ENCODE data around the gene LRRTM4. TPM values are rescaled to one million over a fixed set of nuclear protein-coding genes. Genes with fewer than 3 reads are reported as not detected.

The LRRTM4 gene
- total RNA-seq, 2 experiments from 2014 or later = not detected

GRCh38 chr2:76953733-76954347 lies 568.3 kb downstream of the LRRTM4 start:
- ChIA-PET POLR2A (no interaction called here), CTCF (interaction anchor here (0.7 to 1.2 kb wide), 2 partner anchors 30 to 133 kb away, joined by 3 to 4 read pairs; no protein-coding TSS in a partner anchor)
- Mint-ChIP-seq H3K4me1 (no peaks in the 10 kb centered on the region), H3K27me3 (no peaks in the 10 kb centered on the region), H3K9me3 (ENCODE audit: low read depth) (peaks cover 11% of the 10 kb centered on the region), H3K36me3 (ENCODE audit: low read depth) (no peaks in the 10 kb centered on the region), H3K27ac (no peak overlapping the region), H3K4me3 (no peak overlapping the region)
- DNase-seq = no peak
- intact Hi-C loops (cut with DNase I, micrococcal nuclease) = no loop called here
- ATAC-seq = no peak

- Mint-ChIP-seq H3K27me3 (no peaks in the 10 kb centered on the region), H3K36me3 (ENCODE audit: low read depth) (no peaks in the 10 kb centered on the region), H3K27ac (no peak overlapping the region), H3K4me1 (no peaks in the 10 kb centered on the region), H3K9me3 (ENCODE audit: low read depth) (peaks cover 7% of the 10 kb centered on the region), H3K4me3 (no peak overlapping the region)
- DNase-seq (no peak), ATAC-seq (no peak)
- intact Hi-C loops (cut with DNase I, micrococcal nuclease) = no loop called here
- CTCF ChIA-PET = interaction anchor here (1.5 kb wide), 1 partner anchor 8 kb away, joined by 3 read pairs; no protein-coding TSS in a partner anchor
- POLR2A ChIA-PET = no interaction called here
Measured at GRCh38 chr2:76946631-76947145, 575.5 kb downstream of the LRRTM4 start.

- no peak for DNase-seq
- POLR2A ChIA-PET = no interaction called here
- H3K4me1 Mint-ChIP-seq = no peaks in the 10 kb centered on the region
- no peak for ATAC-seq
- CTCF ChIA-PET = no interaction called here
- no peak overlapping the region for H3K27ac Mint-ChIP-seq
- H3K27me3 Mint-ChIP-seq = no peaks in the 10 kb centered on the region
- peaks cover 10% of the 10 kb centered on the region for H3K9me3 Mint-ChIP-seq (ENCODE audit: low read depth)
- H3K4me3 Mint-ChIP-seq = no peak overlapping the region
- no peaks in the 10 kb centered on the region for H3K36me3 Mint-ChIP-seq (ENCODE audit: low read depth)
- intact Hi-C loops (cut with DNase I, micrococcal nuclease) = no loop called here
Measured at GRCh38 chr2:76940559-76940958, 581.6 kb downstream of the LRRTM4 start.

- intact Hi-C loops (cut with DNase I, micrococcal nuclease) = no loop called here
- no peak overlapping the region for H3K27ac Mint-ChIP-seq
- DNase-seq (no peak), ATAC-seq (no peak)
- H3K4me1 Mint-ChIP-seq = no peaks in the 10 kb centered on the region
- no peak overlapping the region for H3K4me3 Mint-ChIP-seq
- H3K27me3 Mint-ChIP-seq = no peaks in the 10 kb centered on the region
- no peaks in the 10 kb centered on the region for H3K36me3 Mint-ChIP-seq (ENCODE audit: low read depth)
- peaks cover 6% of the 10 kb centered on the region for H3K9me3 Mint-ChIP-seq (ENCODE audit: low read depth)
- POLR2A ChIA-PET = no interaction called here
- CTCF ChIA-PET = interaction anchor here (1.1 kb wide), 1 partner anchor 9 kb away, joined by 3 read pairs; no protein-coding TSS in a partner anchor
Measured at GRCh38 chr2:76938153-76938552, 584.0 kb downstream of the LRRTM4 start.

- no peak overlapping the region for H3K4me3 Mint-ChIP-seq
- POLR2A ChIA-PET = no interaction called here
- H3K27ac Mint-ChIP-seq = no peak overlapping the region
- no peaks in the 10 kb centered on the region for H3K27me3 Mint-ChIP-seq
- H3K36me3 Mint-ChIP-seq (ENCODE audit: low read depth) = no peaks in the 10 kb centered on the region
- intact Hi-C loops (cut with DNase I, micrococcal nuclease) = no loop called here
- CTCF ChIA-PET = no interaction called here
- ATAC-seq (no peak), DNase-seq (no peak)
- no peaks in the 10 kb centered on the region for H3K4me1 Mint-ChIP-seq
- H3K9me3 Mint-ChIP-seq (ENCODE audit: low read depth) = peaks cover 8% of the 10 kb centered on the region
Measured at GRCh38 chr2:76932550-76932949, 589.6 kb downstream of the LRRTM4 start.

GRCh38 chr2:76930056-76930744 lies 592.0 kb downstream of the LRRTM4 start:
- ChIA-PET POLR2A (interaction anchor here (0.5 kb wide), 1 partner anchor 44 kb away, joined by 3 read pairs; no protein-coding TSS in a partner anchor), CTCF (no interaction called here)
- ATAC-seq = no peak
- no peak overlapping the region for H3K27ac Mint-ChIP-seq
- peaks cover 6% of the 10 kb centered on the region for H3K9me3 Mint-ChIP-seq (ENCODE audit: low read depth)
- no peak for DNase-seq
- intact Hi-C loops (cut with DNase I, micrococcal nuclease) = no loop called here
- H3K4me1 Mint-ChIP-seq = no peaks in the 10 kb centered on the region
- H3K27me3 Mint-ChIP-seq = no peaks in the 10 kb centered on the region
- H3K36me3 Mint-ChIP-seq (ENCODE audit: low read depth) = no peaks in the 10 kb centered on the region
- no peak overlapping the region for H3K4me3 Mint-ChIP-seq

GRCh38 chr2:76928026-76928425 lies 594.1 kb downstream of the LRRTM4 start:
- no peak for ATAC-seq
- no peak overlapping the region for H3K4me3 Mint-ChIP-seq
- intact Hi-C loops (cut with DNase I, micrococcal nuclease) = no loop called here
- H3K27me3 Mint-ChIP-seq = no peaks in the 10 kb centered on the region
- DNase-seq = no peak
- H3K4me1 Mint-ChIP-seq = no peaks in the 10 kb centered on the region
- no peaks in the 10 kb centered on the region for H3K36me3 Mint-ChIP-seq (ENCODE audit: low read depth)
- POLR2A ChIA-PET = no interaction called here
- H3K9me3 Mint-ChIP-seq (ENCODE audit: low read depth) = peaks cover 4% of the 10 kb centered on the region
- CTCF ChIA-PET = no interaction called here
- H3K27ac Mint-ChIP-seq = no peak overlapping the region

- Mint-ChIP-seq H3K36me3 (ENCODE audit: low read depth) (no peaks in the 10 kb centered on the region), H3K9me3 (ENCODE audit: low read depth) (peaks cover 2% of the 10 kb centered on the region), H3K4me1 (no peaks in the 10 kb centered on the region), H3K27ac (no peak overlapping the region), H3K4me3 (no peak overlapping the region), H3K27me3 (no peaks in the 10 kb centered on the region)
- ChIA-PET POLR2A (no interaction called here), CTCF (no interaction called here)
- no peak for DNase-seq
- no peak for ATAC-seq
- intact Hi-C loops (cut with DNase I, micrococcal nuclease) = no loop called here
Measured at GRCh38 chr2:76921006-76921405, 601.2 kb downstream of the LRRTM4 start.

- CTCF ChIA-PET = no interaction called here
Measured at GRCh38 chr2:76895469-76895868, 626.7 kb downstream of the LRRTM4 start.

GRCh38 chr2:76870581-76870980 lies 651.6 kb downstream of the LRRTM4 start:
- DNase-seq (no peak), ATAC-seq (no peak)
- peaks cover 3% of the 10 kb centered on the region for H3K9me3 Mint-ChIP-seq (ENCODE audit: low read depth)
- H3K36me3 Mint-ChIP-seq (ENCODE audit: low read depth) = no peaks in the 10 kb centered on the region
- intact Hi-C loops (cut with DNase I, micrococcal nuclease) = no loop called here
- CTCF ChIA-PET = no interaction called here
- H3K4me1 Mint-ChIP-seq = no peaks in the 10 kb centered on the region
- POLR2A ChIA-PET = no interaction called here
- H3K27ac Mint-ChIP-seq = no peak overlapping the region
- H3K27me3 Mint-ChIP-seq = no peaks in the 10 kb centered on the region
- no peak overlapping the region for H3K4me3 Mint-ChIP-seq

More at GRCh38 chr2:76895469-76895868, 626.7 kb downstream of the LRRTM4 start:
- Mint-ChIP-seq H3K4me1 (no peaks in the 10 kb centered on the region), H3K36me3 (ENCODE audit: low read depth) (no peaks in the 10 kb centered on the region), H3K9me3 (ENCODE audit: low read depth) (peaks cover 10% of the 10 kb centered on the region), H3K27ac (no peak overlapping the region), H3K27me3 (no peaks in the 10 kb centered on the region), H3K4me3 (no peak overlapping the region)
- intact Hi-C loops (cut with DNase I, micrococcal nuclease) = no loop called here
- POLR2A ChIA-PET = no interaction called here
- no peak for ATAC-seq
- no peak for DNase-seq

- Mint-ChIP-seq H3K27ac (no peak overlapping the region), H3K27me3 (no peaks in the 10 kb centered on the region), H3K9me3 (ENCODE audit: low read depth) (peaks cover 3% of the 10 kb centered on the region), H3K4me3 (no peak overlapping the region), H3K36me3 (ENCODE audit: low read depth) (no peaks in the 10 kb centered on the region), H3K4me1 (no peaks in the 10 kb centered on the region)
- ATAC-seq = no peak
- ChIA-PET POLR2A (no interaction called here), CTCF (no interaction called here)
- intact Hi-C loops (cut with DNase I, micrococcal nuclease) = no loop called here
- DNase-seq = no peak
Measured at GRCh38 chr2:76870011-76870410, 652.2 kb downstream of the LRRTM4 start.

GRCh38 chr2:76867854-76868253 lies 654.3 kb downstream of the LRRTM4 start:
- Mint-ChIP-seq H3K27me3 (no peaks in the 10 kb centered on the region), H3K4me3 (no peak overlapping the region), H3K36me3 (ENCODE audit: low read depth) (no peaks in the 10 kb centered on the region), H3K9me3 (ENCODE audit: low read depth) (peaks cover 2% of the 10 kb centered on the region), H3K4me1 (no peaks in the 10 kb centered on the region), H3K27ac (no peak overlapping the region)
- DNase-seq (no peak), ATAC-seq (no peak)
- ChIA-PET CTCF (no interaction called here), POLR2A (no interaction called here)
- intact Hi-C loops (cut with DNase I, micrococcal nuclease) = loop anchor here in 1 of 2 experiments (2.0 kb wide), 1 partner anchor 19 kb away; no protein-coding TSS in a partner anchor

All from activated CD4-positive, alpha-beta T cell treated with anti-CD3 and anti-CD28 coated beads for 36 hours (primary cell).